Stimulated activated CD4-positive, alpha-beta T cell treated with anti-CD3 and anti-CD28 coated beads, Interleukin-1b, Interleukin-23, amount 100 ng/mL, for 24 hours (primary cell): ENCODE results near the gene NGB.
"Not testable (repeated sequence)": the region's sequence is repeated elsewhere in the genome, so short reads cannot be mapped to it uniquely, and the experiment has no call there.

ENCODE experiments used
- DNase-seq, 4 experiments: peaks; one replicate each; pipeline ENCODE4 v3.0.0-alpha.2; 2020; ENCODE audit warnings: low read depth in 4 of 4, low spot score in 1 of 4

The NGB gene, protein sequence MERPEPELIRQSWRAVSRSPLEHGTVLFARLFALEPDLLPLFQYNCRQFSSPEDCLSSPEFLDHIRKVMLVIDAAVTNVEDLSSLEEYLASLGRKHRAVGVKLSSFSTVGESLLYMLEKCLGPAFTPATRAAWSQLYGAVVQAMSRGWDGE

GRCh38 chr14:77271113-77271710 lies at the start of gene NGB:
TSS of gene NGB (minus strand) at chr14:77271206. CDS start at chr14:77270937, 269 bp downstream.
- no peak for DNase-seq

- peak; percentile 77 to 88 (median 86) for DNase-seq
Measured at GRCh38 chr14:77320238-77320935, 49.4 kb upstream of the NGB start, which contains the start of gene POMT2. TSS of gene POMT2 (minus strand) at chr14:77320883. CDS start at chr14:77320681, 202 bp downstream.

DNA sequence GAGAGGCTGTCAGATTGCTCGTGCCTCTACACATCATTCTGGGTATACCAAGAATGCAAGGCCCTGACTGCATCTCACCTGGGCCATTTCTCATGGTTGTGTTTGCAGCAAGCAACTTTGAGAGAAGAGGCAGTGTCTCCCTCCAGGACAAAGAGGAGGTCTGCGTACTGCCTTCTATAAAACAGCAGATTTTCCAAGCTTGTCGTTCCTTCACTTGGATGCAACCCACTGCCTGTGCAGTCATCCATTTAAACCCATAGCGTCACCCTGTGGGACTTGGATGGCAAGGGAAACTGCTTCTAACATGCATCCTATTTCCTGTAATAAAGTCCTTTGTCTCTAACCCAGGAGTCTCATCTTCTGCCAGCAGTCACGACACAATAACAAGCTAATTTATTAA lies 48.4 kb upstream of the NGB start:
- no peak for DNase-seq

GRCh38 chr14:77318756-77319155 lies 47.8 kb upstream of the NGB start:
- DNase-seq, result not testable (repeated sequence)

DNA sequence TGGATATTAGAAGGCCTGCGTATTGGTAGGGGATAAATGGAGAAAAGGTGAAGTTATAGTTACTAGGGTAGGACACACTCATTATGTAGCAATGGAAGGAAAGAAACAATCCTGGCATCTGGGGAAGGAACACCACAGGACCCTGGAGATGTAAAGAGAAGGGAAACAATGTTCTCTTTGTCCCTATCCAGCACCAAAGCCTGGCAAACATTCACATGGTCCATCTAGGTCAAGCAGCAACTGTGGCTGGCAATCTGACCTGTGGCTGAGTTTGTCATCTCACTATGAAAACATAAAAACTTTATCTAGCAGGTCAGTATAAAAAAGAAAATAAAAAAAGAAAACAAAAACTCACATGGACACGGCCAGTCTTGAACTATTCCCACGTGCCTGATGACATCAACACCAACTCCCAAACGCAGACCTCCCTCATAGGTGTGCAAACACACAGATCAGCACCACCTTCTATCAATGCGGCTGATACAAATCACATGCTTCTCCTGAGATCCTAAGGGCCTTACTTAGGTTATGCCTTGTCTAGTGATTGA lies 47.1 kb upstream of the NGB start:
- no peak for DNase-seq

DNA sequence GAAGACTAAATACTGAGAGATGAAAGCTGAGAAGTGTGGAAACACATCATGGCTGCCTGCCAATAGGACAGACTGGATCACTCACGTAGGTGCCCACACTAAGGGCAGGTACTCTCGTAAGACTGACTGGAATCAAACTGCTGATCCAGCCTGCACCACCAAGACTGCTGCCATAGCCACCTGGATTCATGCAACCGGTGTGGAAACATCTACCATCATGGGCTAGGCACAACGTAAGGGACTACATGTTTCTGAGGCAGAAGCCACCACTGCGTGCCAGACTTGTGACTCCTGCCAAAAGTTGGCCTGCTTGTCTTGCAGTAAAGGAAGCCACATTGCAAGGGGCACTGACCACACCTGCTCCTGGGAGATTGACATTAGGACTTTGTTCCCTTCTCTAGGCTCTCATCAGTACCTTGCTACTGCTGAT lies 45.9 kb upstream of the NGB start:
- DNase-seq, result no peak

- DNase-seq, result no peak
Measured at GRCh38 chr14:77316195-77316505, 45.1 kb upstream of the NGB start.

- DNase-seq, result no peak
Measured at GRCh38 chr14:77314539-77315457, 43.8 kb upstream of the NGB start.

GRCh38 chr14:77314043-77314442 lies 43.0 kb upstream of the NGB start:
- no peak for DNase-seq

GRCh38 chr14:77313371-77313770 lies 42.4 kb upstream of the NGB start:
- no peak for DNase-seq

- no peak for DNase-seq
Measured at GRCh38 chr14:77311217-77311616, 40.2 kb upstream of the NGB start.

- no peak for DNase-seq
Measured at GRCh38 chr14:77310026-77310425, 39.0 kb upstream of the NGB start.

- DNase-seq, result no peak
Measured at GRCh38 chr14:77309131-77309530, 38.1 kb upstream of the NGB start.

DNA sequence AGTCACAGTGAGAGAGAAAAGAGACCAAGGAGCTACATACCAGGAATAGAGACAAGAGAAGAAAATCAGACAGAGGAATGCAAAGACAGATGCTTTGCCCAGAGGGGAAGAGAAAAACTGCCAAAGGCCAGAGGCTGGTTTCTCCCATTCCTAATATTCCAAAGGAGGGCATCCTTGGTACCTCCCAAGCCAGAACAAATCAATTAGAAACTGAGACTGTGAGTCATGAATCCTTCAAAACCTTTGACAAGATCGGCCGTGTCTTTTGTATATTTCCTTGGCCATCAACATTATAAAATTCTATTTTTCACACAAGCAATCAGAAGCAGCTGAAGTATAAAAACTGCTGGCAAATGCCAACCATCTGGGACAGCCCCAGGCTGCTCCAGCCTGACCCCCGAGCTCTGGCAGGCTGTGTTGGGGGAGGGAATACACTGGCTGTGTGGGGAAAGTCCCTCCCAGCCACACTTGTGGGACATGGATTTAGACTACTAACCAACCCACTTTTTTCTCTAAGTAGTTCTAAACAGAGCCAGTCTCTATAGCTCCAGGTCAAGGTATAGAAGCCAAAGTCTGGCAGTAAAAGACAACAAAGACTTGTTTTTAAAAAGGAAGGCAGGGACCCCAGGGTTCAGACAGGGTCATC lies 36.0 kb upstream of the NGB start:
- no peak for DNase-seq

DNA sequence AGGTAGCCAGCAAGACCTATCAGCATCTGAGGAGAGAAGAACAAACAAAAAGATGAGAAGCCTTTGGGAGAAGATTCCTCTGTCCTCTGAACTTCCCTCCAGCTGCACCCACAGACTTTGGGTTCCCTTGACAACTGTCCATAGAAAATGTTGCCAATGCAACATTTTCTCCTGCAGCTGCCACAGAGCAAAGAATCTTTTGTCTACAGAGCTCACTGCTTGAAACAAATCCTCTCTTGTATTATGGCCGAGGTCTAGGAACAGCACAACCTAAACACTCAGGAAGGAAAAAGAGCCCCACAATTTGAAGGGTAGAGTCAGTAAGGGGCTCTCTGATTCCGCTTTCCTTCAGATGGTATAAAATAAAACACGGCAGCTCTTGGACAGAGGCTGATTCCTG lies 35.4 kb upstream of the NGB start:
- no peak for DNase-seq

DNA sequence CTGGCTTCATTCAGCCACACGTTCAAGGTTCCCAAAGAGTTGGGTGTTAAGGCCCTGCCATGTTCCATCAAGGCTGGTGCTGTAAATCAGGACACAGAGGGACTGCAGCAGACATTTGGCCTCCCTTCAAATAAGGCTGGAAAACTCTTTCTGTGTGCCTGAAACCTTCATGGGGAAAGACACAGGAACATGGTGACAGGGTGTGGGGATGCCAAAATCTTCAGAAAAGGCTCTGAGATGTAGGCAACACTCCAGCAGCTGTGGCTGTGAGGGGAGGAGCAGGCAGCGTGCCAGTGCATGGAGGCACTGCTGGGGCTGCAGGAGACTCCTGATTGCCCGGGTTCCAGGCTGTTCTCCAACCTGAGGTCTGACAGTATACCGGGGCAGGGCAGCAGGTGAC lies 34.7 kb upstream of the NGB start:
- DNase-seq, result no peak

DNA sequence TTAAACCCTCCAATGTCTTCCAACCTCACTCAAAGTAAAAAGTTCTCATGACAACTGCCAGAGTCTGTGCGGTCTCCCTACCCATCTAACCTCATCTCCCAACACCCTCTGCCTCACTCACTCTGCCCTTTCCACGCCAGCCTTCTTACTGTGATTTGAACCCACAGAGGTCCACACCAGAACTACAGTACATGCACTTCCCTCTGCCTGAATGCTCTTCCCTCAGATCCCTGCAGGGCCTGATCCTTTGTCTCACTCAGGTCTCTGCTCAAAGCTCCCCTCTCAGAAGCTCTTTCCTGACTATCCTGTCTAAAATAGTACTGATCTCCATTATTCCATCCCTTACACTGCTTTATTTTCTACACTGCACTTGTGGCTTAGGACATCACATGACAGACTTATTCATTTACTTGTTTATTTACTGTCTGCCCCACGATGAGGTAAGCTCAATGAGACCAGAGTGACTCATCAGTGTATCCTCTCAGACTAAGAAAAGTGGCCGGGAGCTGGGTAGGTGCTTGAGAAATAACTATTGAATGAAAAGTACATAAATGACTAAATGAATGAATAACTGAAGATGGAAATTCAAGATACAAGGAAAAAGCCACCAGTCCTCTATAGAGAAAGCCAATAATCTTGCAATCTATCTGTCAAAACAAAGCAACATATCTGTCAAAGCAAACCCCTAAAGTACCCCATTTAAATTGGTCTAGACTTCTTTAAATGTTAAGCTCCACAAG lies 32.6 kb upstream of the NGB start:
- peak in 1 of 4 experiments; percentile 21 for DNase-seq

DNA sequence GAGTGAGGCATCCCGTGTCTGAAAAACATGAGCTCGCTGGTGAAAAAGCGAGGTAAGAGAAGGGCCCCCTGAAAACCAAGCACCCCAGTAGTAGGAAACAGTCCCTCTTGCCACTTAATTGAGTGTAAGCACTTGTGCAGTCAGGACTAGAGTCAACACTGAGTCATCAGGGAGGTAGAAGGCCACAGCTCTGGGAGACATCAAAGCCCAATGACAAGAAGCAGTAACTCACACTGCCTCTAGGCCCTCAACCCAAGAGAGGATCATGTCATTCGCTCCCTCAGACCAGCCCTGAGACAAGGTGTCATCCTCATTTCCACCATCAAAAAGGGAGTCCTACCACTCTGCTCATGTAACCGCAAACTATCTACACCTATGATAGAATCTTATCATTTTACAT lies 31.9 kb upstream of the NGB start:
- DNase-seq, result peak in 1 of 4 experiments; percentile 34

DNA sequence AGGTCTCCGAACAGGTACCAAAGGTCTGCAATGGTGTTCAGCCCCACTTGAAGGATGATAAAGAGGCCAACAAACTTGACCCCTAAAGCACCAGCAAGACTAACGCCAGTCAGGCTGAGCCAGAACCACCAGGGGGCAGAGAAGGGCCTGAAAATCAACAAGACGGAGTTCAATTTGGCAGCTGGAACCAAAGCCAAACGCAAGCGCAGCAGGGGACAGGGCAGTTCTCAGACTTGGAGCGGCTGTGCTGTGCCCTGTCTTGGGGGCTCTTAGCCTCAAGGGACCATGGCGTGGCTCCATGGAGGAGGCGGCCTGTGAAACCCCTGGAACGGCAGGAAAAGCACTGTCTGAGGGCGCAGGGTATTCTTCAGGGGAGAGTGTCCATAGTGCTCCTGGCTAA lies 30.1 kb upstream of the NGB start:
- peak in 2 of 4 experiments; percentile 32 to 41 for DNase-seq

DNA sequence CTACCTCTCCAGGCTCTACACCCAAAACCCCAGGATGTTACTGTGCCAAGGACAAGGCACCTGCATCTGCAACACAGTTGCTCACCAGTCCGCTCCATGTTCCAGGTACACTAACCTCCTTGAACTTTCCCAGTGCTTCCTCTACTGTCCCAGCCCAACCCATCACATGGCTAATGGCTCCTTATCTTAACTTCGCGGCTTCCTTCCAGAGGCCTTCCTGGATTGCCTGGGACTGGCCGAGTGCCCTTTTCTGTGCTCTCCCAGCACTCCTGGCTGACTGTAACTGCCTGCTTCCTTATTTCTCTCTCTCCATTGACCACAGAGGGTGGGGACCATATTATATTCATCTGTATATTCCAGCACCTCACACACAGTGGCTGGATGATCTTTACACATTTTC lies 28.8 kb upstream of the NGB start:
- no peak for DNase-seq
